NCI-H187 treated with DMSO at 0.1 percent for 48 hours (cell line): ENCODE data around the gene CACNB2.

ENCODE experiments used
- DNase-seq: peaks from one replicate; lab custom pipeline; 2025; lab: John Stamatoyannopoulos, UW

Gene CACNB2

GRCh38 chr10:18340496-18341051, 200.3 kb downstream of the CACNB2 start:
- DNase-seq, result no peak

GRCh38 chr10:18341055-18341454, 200.8 kb downstream of the CACNB2 start:
- DNase-seq, result no peak

GRCh38 chr10:18343573-18343972, 203.3 kb downstream of the CACNB2 start:
- DNase-seq, result no peak

GRCh38 chr10:18345308-18345707, 205.1 kb downstream of the CACNB2 start:
- no peak for DNase-seq

- no peak for DNase-seq
Observed at GRCh38 chr10:18350340-18350739, 210.1 kb downstream of the CACNB2 start.

GRCh38 chr10:18351421-18351820, 211.2 kb downstream of the CACNB2 start:
- DNase-seq, result no peak

- no peak for DNase-seq
Observed at GRCh38 chr10:18352175-18352574, 212.0 kb downstream of the CACNB2 start.

- no peak for DNase-seq
Observed at GRCh38 chr10:18359812-18360211, 219.6 kb downstream of the CACNB2 start.

GRCh38 chr10:18362892-18363291, 222.7 kb downstream of the CACNB2 start:
- no peak for DNase-seq

GRCh38 chr10:18364987-18365775, 225.0 kb downstream of the CACNB2 start:
- no peak for DNase-seq

GRCh38 chr10:18367840-18368239, 227.6 kb downstream of the CACNB2 start:
- DNase-seq, result no peak

- DNase-seq, result no peak
Observed at GRCh38 chr10:18368273-18368672, 228.0 kb downstream of the CACNB2 start.

- no peak for DNase-seq
Observed at GRCh38 chr10:18368682-18369081, 228.5 kb downstream of the CACNB2 start.

GRCh38 chr10:18369859-18370473, 229.7 kb downstream of the CACNB2 start:
- no peak for DNase-seq

- no peak for DNase-seq
Observed at GRCh38 chr10:18376650-18377049, 236.4 kb downstream of the CACNB2 start.

GRCh38 chr10:18377898-18378297, 237.7 kb downstream of the CACNB2 start:
- DNase-seq, result no peak

GRCh38 chr10:18378766-18379165, 238.5 kb downstream of the CACNB2 start:
- no peak for DNase-seq

- no peak for DNase-seq
Observed at GRCh38 chr10:18381679-18382078, 241.5 kb downstream of the CACNB2 start.

- DNase-seq, result no peak
Observed at GRCh38 chr10:18397906-18398305, 257.7 kb downstream of the CACNB2 start.

- no peak for DNase-seq
Observed at GRCh38 chr10:18399158-18399557, 258.9 kb downstream of the CACNB2 start.

GRCh38 chr10:18400201-18400905, 260.1 kb downstream of the CACNB2 start:
- no peak for DNase-seq

GRCh38 chr10:18400906-18401245, 260.7 kb downstream of the CACNB2 start:
- DNase-seq, result no peak
